Measurements from ENCODE around the gene JMJD8. TPM values are rescaled to one million over a fixed set of nuclear protein-coding genes. Genes with fewer than 3 reads are reported as not detected.

JMJD8 gene
- total RNA-seq, result 10 to 100 TPM; 65.8 to 79.6 (median 71.8) TPM

DNA sequence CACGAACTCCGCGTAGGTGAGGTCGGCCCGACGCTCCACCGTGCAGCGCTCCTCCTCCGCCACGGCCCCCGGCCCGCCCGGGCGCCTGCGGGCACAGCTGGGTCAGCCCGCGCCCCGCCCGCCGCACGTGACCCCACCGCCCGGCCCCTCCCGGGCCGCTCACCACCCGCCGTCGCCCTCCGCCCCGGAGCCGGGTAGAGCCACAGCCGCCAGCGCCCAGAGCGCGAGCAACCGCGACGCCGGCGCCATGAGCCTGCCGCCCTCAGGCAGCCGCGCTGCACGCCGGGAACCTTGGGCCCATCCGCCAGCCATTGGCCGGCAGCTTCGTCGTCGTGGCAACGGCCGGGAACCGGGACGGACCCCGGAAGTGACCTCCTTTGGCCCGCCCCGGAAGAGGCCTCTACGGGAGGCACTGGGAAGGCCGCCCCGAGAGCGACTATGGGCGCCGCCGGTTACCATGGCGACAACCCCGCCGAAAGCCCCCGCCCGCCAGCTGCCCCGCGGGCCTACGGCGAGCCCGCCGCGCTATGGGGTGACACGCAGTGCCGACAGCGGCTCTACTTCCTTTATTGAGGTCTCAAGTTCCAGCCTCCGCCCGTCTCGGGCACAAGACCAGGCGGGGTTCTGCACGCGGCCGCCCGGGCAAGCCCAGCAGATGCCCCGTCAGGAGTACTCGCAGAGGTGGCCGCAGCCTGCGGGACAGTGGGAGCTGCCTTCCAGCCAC is at the start of gene JMJD8:
TSS of gene JMJD8 (minus strand) at position 264 of the 724 bp plus-strand sequence. CDS start at position 249, 15 bp downstream.
- ATAC-seq (ENCODE audit: low FRiP score) (peak; percentile 67), DNase-seq (ENCODE audit: low spot score) (peak; percentile 76)
- TF ChIP-seq, protein P1, sequence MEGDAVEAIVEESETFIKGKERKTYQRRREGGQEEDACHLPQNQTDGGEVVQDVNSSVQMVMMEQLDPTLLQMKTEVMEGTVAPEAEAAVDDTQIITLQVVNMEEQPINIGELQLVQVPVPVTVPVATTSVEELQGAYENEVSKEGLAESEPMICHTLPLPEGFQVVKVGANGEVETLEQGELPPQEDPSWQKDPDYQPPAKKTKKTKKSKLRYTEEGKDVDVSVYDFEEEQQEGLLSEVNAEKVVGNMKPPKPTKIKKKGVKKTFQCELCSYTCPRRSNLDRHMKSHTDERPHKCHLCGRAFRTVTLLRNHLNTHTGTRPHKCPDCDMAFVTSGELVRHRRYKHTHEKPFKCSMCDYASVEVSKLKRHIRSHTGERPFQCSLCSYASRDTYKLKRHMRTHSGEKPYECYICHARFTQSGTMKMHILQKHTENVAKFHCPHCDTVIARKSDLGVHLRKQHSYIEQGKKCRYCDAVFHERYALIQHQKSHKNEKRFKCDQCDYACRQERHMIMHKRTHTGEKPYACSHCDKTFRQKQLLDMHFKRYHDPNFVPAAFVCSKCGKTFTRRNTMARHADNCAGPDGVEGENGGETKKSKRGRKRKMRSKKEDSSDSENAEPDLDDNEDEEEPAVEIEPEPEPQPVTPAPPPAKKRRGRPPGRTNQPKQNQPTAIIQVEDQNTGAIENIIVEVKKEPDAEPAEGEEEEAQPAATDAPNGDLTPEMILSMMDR (IDR thresholded peaks at IDR 0.05), result no peak

GRCh38 chr16:733382-734207 is 49.5 kb upstream of the JMJD8 start:
- DNase-seq (ENCODE audit: low spot score), result no peak
- TF ChIP-seq, protein P1 (IDR thresholded peaks at IDR 0.05), result no peak
- no peak for ATAC-seq (ENCODE audit: low FRiP score)

GRCh38 chr16:732936-733335 is 48.8 kb upstream of the JMJD8 start:
- ATAC-seq (ENCODE audit: low FRiP score), result no peak
- DNase-seq (ENCODE audit: low spot score), result no peak
- TF ChIP-seq, protein P1 (IDR thresholded peaks at IDR 0.05), result no peak

DNA sequence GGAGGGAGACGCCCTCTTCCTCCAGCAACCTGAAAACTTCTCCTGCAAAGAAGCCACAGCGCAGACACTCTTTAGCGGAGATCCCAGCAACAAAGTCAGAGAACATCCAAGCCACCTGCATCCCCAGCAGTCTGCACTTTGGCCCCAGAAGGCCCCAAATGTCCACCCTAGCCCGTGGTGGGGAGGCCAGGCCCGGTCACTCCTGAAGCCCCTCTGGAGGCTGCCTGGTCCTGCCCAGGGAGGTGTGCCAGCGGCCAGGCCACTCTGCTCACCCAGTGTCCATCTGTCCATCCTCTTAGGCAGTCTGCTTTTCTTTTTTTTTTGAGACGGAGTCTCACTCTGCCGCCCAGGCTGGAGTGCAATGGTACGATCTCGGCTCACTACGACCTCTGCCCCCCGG is 48.2 kb upstream of the JMJD8 start:
- no peak for ATAC-seq (ENCODE audit: low FRiP score)
- TF ChIP-seq, protein P1 (IDR thresholded peaks at IDR 0.05), result no peak

DNA sequence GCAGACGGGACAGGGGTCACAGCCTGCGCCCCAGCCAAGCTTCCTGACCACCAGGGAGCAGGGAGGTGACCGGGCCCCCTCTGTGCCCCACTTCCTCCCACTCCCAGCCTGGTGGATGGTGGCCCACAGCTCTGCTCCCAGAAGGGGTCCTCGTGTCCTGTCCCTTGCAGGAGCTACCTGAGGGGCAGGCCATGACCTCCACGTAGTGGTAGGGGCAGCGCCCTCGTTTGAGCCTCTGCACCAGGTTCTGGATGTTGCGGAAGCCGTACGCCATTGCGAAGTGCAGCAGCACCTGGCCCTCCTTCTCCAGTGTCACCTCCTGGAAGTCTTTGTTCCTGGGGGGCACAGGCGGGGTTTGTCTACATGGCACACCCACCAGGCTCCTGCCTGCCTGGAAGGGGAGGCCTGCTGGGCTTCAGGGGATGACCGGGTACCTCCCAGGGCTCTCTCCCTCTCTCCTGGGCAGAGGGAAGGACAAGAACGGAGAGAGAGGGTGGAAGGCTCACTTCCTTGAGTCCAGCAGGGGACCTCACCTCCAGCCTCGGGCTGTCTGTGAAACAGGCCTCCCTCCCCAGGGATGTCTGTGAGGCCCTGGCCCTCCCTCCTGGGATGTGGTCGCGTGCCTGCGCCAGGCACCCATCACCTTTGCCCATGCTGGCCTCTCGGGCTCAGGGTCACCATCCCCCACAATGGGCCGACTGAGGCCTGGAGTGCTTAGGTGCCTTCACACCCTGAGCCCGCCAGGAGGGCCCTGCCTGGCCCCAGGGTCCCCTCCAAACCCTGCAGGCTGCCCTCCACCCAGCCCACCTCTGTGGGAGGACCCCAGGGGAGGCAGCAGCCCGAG is 46.8 kb upstream of the JMJD8 start:
- TF ChIP-seq, protein P1 (IDR thresholded peaks at IDR 0.05), result no peak
- no peak for ATAC-seq (ENCODE audit: low FRiP score)
- no peak for DNase-seq (ENCODE audit: low spot score)

More for the DNA sequence above, 48.2 kb upstream of the JMJD8 start:
- DNase-seq (ENCODE audit: low spot score), result no peak

- DNase-seq (ENCODE audit: low spot score), result no peak
- TF ChIP-seq, protein P1 (IDR thresholded peaks at IDR 0.05), result no peak
- no peak for ATAC-seq (ENCODE audit: low FRiP score)
Measured at GRCh38 chr16:729768-730665, 45.9 kb upstream of the JMJD8 start.

All from omental fat pad (tissue), 4 donors.